Spleen (tissue), 13 donors: ENCODE measurements around the gene SLC34A3. TPM values are rescaled to one million over a fixed set of nuclear protein-coding genes. Genes with fewer than 3 reads are reported as not detected.

Experiments used
- DNase-seq: peaks from one replicate; pipeline ENCODE4 v3.0.0-alpha.2; 2020
- H3K27ac ChIP-seq, 8 donors: fragments of 200-600 bp; sonication (generic) in 7 of 8; 1 replicate in 4 of 8; 2 replicates in 4 of 8; pipeline versions ENCODE4 v1.5.0 to v1.8.0; 2016 to 2021; ENCODE audit warnings: inconsistent platforms in 4 of 8, mild to moderate bottlenecking in 4 of 8, moderate library complexity in 1 of 8
- H3K27me3 ChIP-seq, 7 donors: fragments of 200-600 bp; sonication (generic) in 6 of 7; replicated peaks in 1 of 7; 1 replicate in 4 of 7; 2 replicates in 3 of 7; pipeline versions ENCODE4 v1.5.0 to v1.8.0; 2016 to 2021; ENCODE audit warnings: inconsistent platforms in 3 of 7, mild to moderate bottlenecking in 1 of 7
- H3K36me3 ChIP-seq, 6 donors: fragments of 200-600 bp; sonication (generic) in 5 of 6; 1 replicate in 4 of 6; 2 replicates in 2 of 6; pipeline versions ENCODE4 v1.5.0 to v1.8.0; 2016 to 2021; ENCODE audit warnings: inconsistent platforms in 2 of 6
- H3K4me1 ChIP-seq, 6 donors: fragments of 200-600 bp; sonication (generic) in 5 of 6; 1 replicate in 3 of 6; 2 replicates in 3 of 6; pipeline versions ENCODE4 v1.5.0 to v1.8.0; 2016 to 2021; ENCODE audit warnings: inconsistent platforms in 3 of 6
- H3K4me3 ChIP-seq, 8 donors: fragments of 200-600 bp; sonication (generic) in 7 of 8; 1 replicate in 4 of 8; 2 replicates in 4 of 8; pipeline versions ENCODE4 v1.5.0 to v1.8.0; 2016 to 2021; ENCODE audit warnings: inconsistent platforms in 4 of 8, mild to moderate bottlenecking in 4 of 8, moderate library complexity in 2 of 8
- H3K9me3 ChIP-seq, 8 donors: fragments of 200-600 bp; sonication (generic) in 7 of 8; 1 replicate in 4 of 8; 2 replicates in 4 of 8; pipeline versions ENCODE4 v1.5.0 to v1.8.0; 2016 to 2021; ENCODE audit warnings: inconsistent platforms in 4 of 8
- POLR2A ChIP-seq, 3 donors: fragments of 450-650 bp; IDR thresholded peaks; one replicate each; pipeline ENCODE4 v1.5.1; 2017; ENCODE audit warnings: antibody characterized with exemption in 3 of 3, mild to moderate bottlenecking in 1 of 3
- POLR2AphosphoS5 ChIP-seq, 3 donors: sonication (generic); formaldehyde crosslinking; IDR thresholded peaks; one replicate each; pipeline ENCODE4 v1.5.1; 2017; ENCODE audit warnings: antibody characterized with exemption in 3 of 3
- WGBS, 5 donors: extraction: QIAGEN DNeasy Blood & Tissue Kit in 3 of 5; methylation state at CpG; one replicate each; pipeline versions ENCODE4 v1.1.5 to v1.1.7; 2013 to 2018; 5-methylcytosine and 5-hydroxymethylcytosine counted together
- intact Hi-C: fragments of 100-400 bp; cut with DNase I; formaldehyde crosslinking; loops from one replicate; pipeline ENCODE4 v1.15.0; 2023; ENCODE audit warnings: low total_unique reads
- long read RNA-seq, 2 donors: transcript quantifications; one replicate each; lab custom pipeline, GENCODE V29; 2026
- polyA plus RNA-seq, 3 donors: library from polyadenylated mRNA; stranded (reverse); fragments of 200-250 nt; gene quantifications; one replicate each; pipeline ENCODE4 v1.2.1, GENCODE V29; 2013
- total RNA-seq, 7 donors: library from RNA; depleted of rRNA in 3 of 7; stranded (reverse); fragments of >200 nt in 3 of 7; fragmentation: NEBNext Ultra II Directional in 4 of 7; extraction: Animal tissue kit (Norgen Biotek cat#: 25700) in 4 of 7; gene quantifications; one replicate each; pipeline versions ENCODE4 v1.1.0 to v1.2.1, GENCODE V29; 2016 to 2021
- TF ChIP-seq, protein P1 (sequence below), 11 experiments: fragments of 200-600 bp in 7 of 11; fragments of 450-650 bp in 4 of 11; sonication (generic) in 4 of 11; IDR thresholded peaks in 8 of 11; conservative IDR thresholded peaks in 3 of 11; 1 replicate in 7 of 11; 2 replicates in 4 of 11; pipeline versions ENCODE4 v1.4.0 to v1.8.0; 2016 to 2021; ENCODE audit warnings: antibody characterized with exemption in 11 of 11, inconsistent platforms in 4 of 11, mild to moderate bottlenecking in 1 of 11
- donor health status: healthy with polysubstance abuse.
- donor health status: DM: no; HTN: no; CAD: no; lungs with moderate emphysema.
- donor health status: DM: no; HTN: no; CAD: no.
- donor health status: Bipolar disorder and iron deficiency.
- donor health status: healthy.
- donor health status: DM: no; HTN: no; CAD: no.
- donor health status: DM: yes; HTN: yes; CAD: no.

SLC34A3 gene
- not detected for total RNA-seq
- polyA plus RNA-seq = not detected
- long read RNA-seq, donor 1 = 0 reads
- long read RNA-seq, donor 2 = 0 reads

GRCh38 chr9:137230705-137231371, at the start of gene SLC34A3:
TSS of gene SLC34A3 (plus strand) at chr9:137230901. CDS start at chr9:137231703, 802 bp downstream.
- TF ChIP-seq POLR2AphosphoS5 (IDR thresholded peaks at IDR 0.05) = no peak
- TF ChIP-seq, protein P1, sequence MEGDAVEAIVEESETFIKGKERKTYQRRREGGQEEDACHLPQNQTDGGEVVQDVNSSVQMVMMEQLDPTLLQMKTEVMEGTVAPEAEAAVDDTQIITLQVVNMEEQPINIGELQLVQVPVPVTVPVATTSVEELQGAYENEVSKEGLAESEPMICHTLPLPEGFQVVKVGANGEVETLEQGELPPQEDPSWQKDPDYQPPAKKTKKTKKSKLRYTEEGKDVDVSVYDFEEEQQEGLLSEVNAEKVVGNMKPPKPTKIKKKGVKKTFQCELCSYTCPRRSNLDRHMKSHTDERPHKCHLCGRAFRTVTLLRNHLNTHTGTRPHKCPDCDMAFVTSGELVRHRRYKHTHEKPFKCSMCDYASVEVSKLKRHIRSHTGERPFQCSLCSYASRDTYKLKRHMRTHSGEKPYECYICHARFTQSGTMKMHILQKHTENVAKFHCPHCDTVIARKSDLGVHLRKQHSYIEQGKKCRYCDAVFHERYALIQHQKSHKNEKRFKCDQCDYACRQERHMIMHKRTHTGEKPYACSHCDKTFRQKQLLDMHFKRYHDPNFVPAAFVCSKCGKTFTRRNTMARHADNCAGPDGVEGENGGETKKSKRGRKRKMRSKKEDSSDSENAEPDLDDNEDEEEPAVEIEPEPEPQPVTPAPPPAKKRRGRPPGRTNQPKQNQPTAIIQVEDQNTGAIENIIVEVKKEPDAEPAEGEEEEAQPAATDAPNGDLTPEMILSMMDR (IDR thresholded peaks at IDR 0.05 in 8 of 11, conservative IDR thresholded peaks at IDR 0.05 in 3 of 11) = no peak
- TF ChIP-seq POLR2A (IDR thresholded peaks at IDR 0.05) = no peak
- intact Hi-C loops = no loop called here
- DNase-seq = no peak

GRCh38 chr9:137181680-137182079, 49.0 kb upstream of the SLC34A3 start:
- 93 to 98% (median 97%) methylated on average over 19 to 22 of the region's 22 CpGs for WGBS, 5 donors
- no peaks in the 10 kb centered on the region for H3K9me3 ChIP-seq
- peaks cover 0 to 98% (median 80%) of the 10 kb centered on the region in 6 donors for H3K36me3 ChIP-seq
- TF ChIP-seq, protein P1 (IDR thresholded peaks at IDR 0.05 in 8 of 11, conservative IDR thresholded peaks at IDR 0.05 in 3 of 11) = no peak
- TF ChIP-seq POLR2A (IDR thresholded peaks at IDR 0.05) (no peak), POLR2AphosphoS5 (IDR thresholded peaks at IDR 0.05) (no peak)
- intact Hi-C loops = no loop called here
- peaks cover 4 to 30% (median 16%) of the 10 kb centered on the region in 6 donors for H3K4me1 ChIP-seq
- H3K4me3 ChIP-seq = no peak overlapping the region
- no peak for DNase-seq
- no peaks in the 10 kb centered on the region for H3K27me3 ChIP-seq
- no peak overlapping the region for H3K27ac ChIP-seq

More at GRCh38 chr9:137230705-137231371, at the start of gene SLC34A3:
- H3K36me3 ChIP-seq = no peaks in the 10 kb centered on the region
- H3K4me1 ChIP-seq = peaks cover 5 to 27% (median 22%) of the 10 kb centered on the region in 6 donors
- 62 to 83% (median 76%) methylated on average over 9 to 14 of the region's 14 CpGs for WGBS, 5 donors
- H3K4me3 ChIP-seq = no peak within 1 kb of the TSS
- no peak within 1 kb of the TSS for H3K27ac ChIP-seq
- H3K27me3 ChIP-seq = peaks cover 0 to 91% (median 45%) of the 10 kb centered on the region in 7 donors
- H3K9me3 ChIP-seq = no peaks in the 10 kb centered on the region

DNA sequence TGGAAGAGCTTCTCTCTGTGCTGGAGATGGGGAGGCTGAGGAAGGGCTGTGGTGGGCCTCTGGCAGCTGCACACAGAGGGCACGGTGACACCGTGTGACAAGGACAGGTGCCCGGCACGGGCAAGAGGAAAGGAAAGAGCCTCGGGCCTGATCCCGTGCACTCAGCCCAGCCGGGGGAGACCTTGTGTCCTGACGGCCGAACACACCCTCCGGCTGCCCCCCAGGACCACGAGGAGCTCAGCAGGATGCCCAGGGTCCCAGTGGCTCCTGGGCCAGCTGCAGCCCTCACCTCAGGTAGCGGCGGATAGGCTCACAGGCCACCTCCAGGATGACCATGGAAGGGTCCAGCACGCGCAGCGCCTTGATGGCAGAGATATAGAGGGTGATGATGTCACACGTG, 47.9 kb upstream of the SLC34A3 start:
- intact Hi-C loops = no loop called here
- H3K9me3 ChIP-seq = no peaks in the 10 kb centered on the region
- 91 to 96% (median 94%) methylated on average over 11 to 17 of the region's 17 CpGs for WGBS, 5 donors
- no peak for DNase-seq
- peaks cover 16 to 41% (median 28%) of the 10 kb centered on the region in 6 donors for H3K4me1 ChIP-seq
- H3K27ac ChIP-seq = no peak overlapping the region
- peaks cover 0 to 97% (median 77%) of the 10 kb centered on the region in 6 donors for H3K36me3 ChIP-seq
- H3K4me3 ChIP-seq = no peak overlapping the region
- TF ChIP-seq POLR2AphosphoS5 (IDR thresholded peaks at IDR 0.05) = no peak
- TF ChIP-seq, protein P1 (IDR thresholded peaks at IDR 0.05 in 8 of 11, conservative IDR thresholded peaks at IDR 0.05 in 3 of 11) = no peak
- no peak for TF ChIP-seq POLR2A (IDR thresholded peaks at IDR 0.05)
- no peaks in the 10 kb centered on the region for H3K27me3 ChIP-seq

- Histone ChIP-seq H3K4me3 (no peak overlapping the region), H3K27me3 (no peaks in the 10 kb centered on the region), H3K36me3 (peaks cover 0 to 85% (median 67%) of the 10 kb centered on the region in 6 donors), H3K9me3 (no peaks in the 10 kb centered on the region), H3K4me1 (peaks cover 16 to 42% (median 31%) of the 10 kb centered on the region in 6 donors), H3K27ac (no peak overlapping the region)
- no peak for DNase-seq
- intact Hi-C loops = no loop called here
- TF ChIP-seq POLR2AphosphoS5 (IDR thresholded peaks at IDR 0.05) (no peak), POLR2A (IDR thresholded peaks at IDR 0.05) (no peak)
- TF ChIP-seq, protein P1 (IDR thresholded peaks at IDR 0.05 in 8 of 11, conservative IDR thresholded peaks at IDR 0.05 in 3 of 11) = no peak
- WGBS, 5 donors = 92 to 97% (median 95%) methylated on average over 21 to 27 of the region's 27 CpGs
Measured at GRCh38 chr9:137183980-137184595, 46.6 kb upstream of the SLC34A3 start.
